HG02870 (cell line): ENCODE measurements around the gene KIF1A.

ENCODE experiments used
- ATAC-seq: cut with Tn5 transposase; IDR thresholded peaks from one replicate; pipeline ENCODE4 v1.9.1; 2021; ENCODE audit warnings: mild to moderate bottlenecking, moderate library complexity; ENCODE audit not compliant: unreplicated experiment

KIF1A gene, protein sequence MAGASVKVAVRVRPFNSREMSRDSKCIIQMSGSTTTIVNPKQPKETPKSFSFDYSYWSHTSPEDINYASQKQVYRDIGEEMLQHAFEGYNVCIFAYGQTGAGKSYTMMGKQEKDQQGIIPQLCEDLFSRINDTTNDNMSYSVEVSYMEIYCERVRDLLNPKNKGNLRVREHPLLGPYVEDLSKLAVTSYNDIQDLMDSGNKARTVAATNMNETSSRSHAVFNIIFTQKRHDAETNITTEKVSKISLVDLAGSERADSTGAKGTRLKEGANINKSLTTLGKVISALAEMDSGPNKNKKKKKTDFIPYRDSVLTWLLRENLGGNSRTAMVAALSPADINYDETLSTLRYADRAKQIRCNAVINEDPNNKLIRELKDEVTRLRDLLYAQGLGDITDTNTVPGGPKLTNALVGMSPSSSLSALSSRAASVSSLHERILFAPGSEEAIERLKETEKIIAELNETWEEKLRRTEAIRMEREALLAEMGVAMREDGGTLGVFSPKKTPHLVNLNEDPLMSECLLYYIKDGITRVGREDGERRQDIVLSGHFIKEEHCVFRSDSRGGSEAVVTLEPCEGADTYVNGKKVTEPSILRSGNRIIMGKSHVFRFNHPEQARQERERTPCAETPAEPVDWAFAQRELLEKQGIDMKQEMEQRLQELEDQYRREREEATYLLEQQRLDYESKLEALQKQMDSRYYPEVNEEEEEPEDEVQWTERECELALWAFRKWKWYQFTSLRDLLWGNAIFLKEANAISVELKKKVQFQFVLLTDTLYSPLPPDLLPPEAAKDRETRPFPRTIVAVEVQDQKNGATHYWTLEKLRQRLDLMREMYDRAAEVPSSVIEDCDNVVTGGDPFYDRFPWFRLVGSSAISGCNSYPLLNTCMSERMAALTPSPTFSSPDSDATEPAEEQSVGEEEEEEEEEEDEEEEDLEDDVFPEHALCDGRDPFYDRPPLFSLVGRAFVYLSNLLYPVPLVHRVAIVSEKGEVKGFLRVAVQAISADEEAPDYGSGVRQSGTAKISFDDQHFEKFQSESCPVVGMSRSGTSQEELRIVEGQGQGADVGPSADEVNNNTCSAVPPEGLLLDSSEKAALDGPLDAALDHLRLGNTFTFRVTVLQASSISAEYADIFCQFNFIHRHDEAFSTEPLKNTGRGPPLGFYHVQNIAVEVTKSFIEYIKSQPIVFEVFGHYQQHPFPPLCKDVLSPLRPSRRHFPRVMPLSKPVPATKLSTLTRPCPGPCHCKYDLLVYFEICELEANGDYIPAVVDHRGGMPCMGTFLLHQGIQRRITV (N-terminal part only)

DNA sequence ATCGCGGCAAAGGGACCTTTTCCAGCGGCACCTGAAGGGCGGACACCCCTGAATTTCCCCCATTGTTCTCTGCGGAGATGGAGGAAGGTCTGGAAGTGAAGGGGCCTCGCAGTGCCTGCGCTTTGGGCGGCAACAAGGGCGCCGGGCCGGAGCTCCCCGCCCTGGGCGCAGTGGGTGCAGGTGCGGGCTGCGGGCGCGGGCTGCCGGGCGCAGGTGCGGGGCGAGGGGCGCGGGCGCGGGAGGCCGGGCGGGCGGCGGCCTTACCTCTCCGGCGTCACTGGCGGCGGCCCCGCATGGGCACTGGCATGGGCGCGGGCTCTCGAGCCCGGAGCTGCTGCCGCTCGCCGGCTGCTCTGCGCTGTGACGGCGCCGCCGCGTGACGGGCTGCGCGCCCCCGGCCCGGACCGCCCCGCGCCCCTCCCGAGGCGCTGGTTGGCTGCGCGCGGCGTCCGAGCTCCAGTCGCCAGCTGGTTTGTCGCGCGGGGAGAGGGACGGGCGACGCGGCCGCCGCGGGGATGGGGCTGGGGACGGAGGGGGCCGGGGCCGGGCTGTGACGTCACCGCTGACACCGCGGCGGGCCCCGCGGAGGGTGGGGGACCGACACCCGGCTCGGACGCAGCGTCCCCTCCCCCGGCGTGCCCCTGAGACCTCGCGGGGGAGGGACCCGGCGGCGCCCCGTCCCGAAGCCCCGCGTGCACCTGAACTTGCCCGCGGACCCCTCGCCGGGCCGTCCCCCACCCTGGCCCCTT lies at the start of gene KIF1A:
Gene KIF1A (minus strand): TSS at position 362 of the 749 bp plus-strand sequence. CDS start 22,467 bp downstream, outside the sequence.
- ATAC-seq: no peak

DNA sequence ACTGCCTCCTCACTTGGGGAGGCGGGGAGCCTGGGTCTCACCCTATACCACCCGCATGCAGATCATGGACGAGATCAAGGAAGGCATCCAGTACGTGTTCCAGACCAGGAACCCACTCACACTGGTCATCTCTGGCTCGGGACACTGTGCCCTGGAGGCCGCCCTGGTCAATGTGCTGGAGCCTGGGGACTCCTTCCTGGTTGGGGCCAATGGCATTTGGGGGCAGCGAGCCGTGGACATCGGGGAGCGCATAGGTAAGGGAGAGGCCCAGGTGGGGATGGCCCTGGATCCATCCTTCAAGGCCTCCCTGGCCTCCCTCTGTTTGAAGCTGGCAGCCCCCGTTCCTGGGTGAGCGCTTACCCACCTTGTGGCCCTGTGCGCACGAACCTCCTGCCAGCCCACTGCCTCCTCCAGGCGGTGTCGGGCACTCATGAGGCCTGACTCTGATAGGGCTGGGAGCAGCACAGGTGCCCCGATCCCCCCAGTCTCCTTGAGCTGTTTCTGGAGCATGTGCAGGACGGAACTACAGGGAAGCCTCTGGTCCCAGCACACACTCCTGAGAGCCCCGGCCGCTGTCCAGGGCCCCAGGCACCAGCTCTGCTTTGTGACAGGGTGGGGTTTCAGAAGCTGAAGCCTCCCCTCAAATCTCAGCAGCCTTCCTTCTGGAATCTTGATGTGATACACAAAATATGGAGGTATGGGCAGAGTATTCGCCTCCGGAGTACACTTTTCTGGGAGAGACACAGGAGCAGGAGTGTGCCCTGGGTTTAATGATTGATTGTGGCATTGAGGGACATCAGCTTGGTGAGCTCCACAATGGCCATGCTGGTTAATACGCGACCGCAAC lies 49.3 kb upstream of the KIF1A start:
- no peak for ATAC-seq

GRCh38 chr2:240868286-240869108 lies 48.5 kb upstream of the KIF1A start, which contains the start of gene AGXT:
Gene AGXT, plus strand, starts transcription at chr2:240868824. Its CDS starts 42 bp downstream, at chr2:240868866.
- no peak for ATAC-seq

GRCh38 chr2:240865391-240865790 lies 45.4 kb upstream of the KIF1A start:
- ATAC-seq: no peak

DNA sequence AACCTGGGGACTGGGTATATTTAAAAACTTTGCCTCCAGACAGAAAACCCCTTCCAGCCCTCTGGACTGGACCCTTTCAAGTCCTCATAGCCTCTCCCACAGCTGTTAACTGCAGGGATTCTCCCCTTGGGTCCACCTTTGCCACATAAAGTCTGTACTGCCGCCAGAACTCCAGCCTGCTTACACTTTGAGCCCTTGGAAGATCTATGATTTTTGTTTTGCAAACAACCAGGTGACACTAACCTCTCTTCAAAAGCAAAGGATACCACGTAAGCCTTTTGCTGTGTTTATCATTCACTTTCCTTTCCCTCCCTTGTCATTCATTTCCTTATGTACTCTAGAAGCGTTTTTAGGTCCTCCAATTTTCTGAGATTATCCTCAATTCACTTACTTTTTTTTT lies 44.5 kb upstream of the KIF1A start:
- no peak for ATAC-seq

DNA sequence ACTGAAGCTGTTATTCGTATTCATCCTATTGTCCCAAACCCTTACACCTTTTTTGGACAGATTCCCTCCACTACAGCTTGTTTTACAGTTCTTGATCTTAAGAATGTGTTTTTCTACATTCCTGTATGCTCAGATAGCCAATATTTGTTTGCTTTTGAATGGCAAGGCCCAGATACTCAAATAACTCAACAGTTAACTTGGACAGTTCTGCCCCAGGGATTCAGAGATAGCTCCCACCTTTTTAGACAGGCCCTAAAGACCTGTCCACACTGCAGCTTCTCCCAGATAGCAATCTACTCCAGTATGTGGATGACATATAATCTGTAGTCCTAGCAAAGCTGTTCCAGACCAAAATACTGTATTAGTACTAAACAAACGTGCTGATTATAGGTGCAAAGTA lies 41.5 kb upstream of the KIF1A start:
- ATAC-seq: no peak

DNA sequence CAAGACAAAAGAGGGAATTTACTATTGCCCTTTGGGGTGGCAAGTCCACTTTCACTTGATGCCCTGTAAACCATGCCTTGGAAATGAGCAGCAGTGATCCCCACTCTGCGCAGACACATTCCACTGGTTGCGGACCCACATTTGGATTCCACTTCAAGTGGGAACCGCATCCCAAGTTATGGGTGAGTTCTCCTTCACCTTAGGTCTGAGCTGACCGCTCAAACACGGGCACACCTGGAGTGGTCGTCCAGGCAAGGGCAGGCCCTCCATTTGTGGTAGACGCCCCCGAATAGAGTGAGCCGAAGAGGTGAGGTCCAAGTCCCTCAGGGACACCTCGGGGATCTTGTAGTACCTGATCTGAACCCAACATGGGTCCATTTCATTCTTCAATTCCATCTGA lies 38.9 kb upstream of the KIF1A start:
- no peak for ATAC-seq

- ATAC-seq: no peak
These were observed 38.3 kb upstream of the KIF1A start for GRCh38 chr2:240858321-240858720.

- ATAC-seq: no peak
These were observed 37.3 kb upstream of the KIF1A start for GRCh38 chr2:240857039-240858008.

- ATAC-seq: no peak
These were observed 36.3 kb upstream of the KIF1A start for GRCh38 chr2:240856151-240856980.

GRCh38 chr2:240855670-240856069 lies 35.7 kb upstream of the KIF1A start:
- ATAC-seq: no peak

DNA sequence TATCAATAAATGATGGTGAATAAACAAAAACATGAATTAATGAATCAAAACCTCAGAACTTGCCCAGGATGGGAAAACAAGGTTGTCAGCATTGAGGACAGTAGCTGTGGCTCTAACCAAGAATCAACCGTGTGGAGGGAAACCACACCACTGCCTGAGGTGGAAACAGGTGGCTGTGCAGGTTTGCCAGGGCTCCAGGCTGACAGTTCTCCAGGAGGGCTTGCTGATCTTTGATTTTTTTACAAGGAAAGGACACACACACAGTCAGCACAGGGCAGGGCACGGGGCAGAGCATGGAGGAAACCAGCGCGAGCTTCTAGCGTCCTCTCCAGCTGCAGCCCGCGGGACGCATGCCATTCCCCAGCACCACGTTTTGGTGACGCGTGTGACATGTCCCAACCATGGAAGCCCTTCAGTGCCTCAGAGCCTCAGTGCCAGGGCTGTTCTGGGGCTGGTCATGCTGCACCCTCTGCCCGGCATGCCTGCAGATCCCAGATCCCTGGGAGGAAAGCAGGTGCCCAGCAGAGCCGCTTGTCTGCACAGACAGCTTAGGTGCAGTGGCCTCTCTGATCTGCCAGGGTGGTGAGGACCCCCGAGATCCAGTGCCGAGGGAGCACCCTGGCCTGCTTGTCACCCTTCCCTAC lies 32.8 kb upstream of the KIF1A start:
- ATAC-seq: no peak

GRCh38 chr2:240851078-240851991 lies 31.3 kb upstream of the KIF1A start:
- no peak for ATAC-seq

- no peak for ATAC-seq
These were observed 30.7 kb upstream of the KIF1A start for GRCh38 chr2:240850756-240851077.

- no peak for ATAC-seq
These were observed 30.0 kb upstream of the KIF1A start for GRCh38 chr2:240850026-240850425.
